Smooth muscle cell (in vitro differentiated cells): ENCODE measurements around the gene NALCN. TPM values are rescaled to one million over a fixed set of nuclear protein-coding genes. Genes with fewer than 3 reads are reported as not detected.

ENCODE experiments used
- DNase-seq: peaks from one replicate; lab custom pipeline; 2025; ENCODE audit not compliant: unreplicated experiment; lab: John Stamatoyannopoulos, UW
- H2AFZ ChIP-seq: fragments of 200-600 bp; sonication (generic); 2 replicates; pipeline ENCODE4 v1.6.0; 2016; ENCODE audit warnings: antibody characterized with exemption, low read depth, mild to moderate bottlenecking
- H3F3A ChIP-seq: fragments of 200-600 bp; sonication (generic); 2 replicates; pipeline ENCODE4 v1.6.0; 2017; ENCODE audit warnings: antibody characterized with exemption, low read depth
- H3K27ac ChIP-seq: fragments of 200-600 bp; sonication (generic); 2 replicates; pipeline ENCODE4 v1.5.1; 2016; ENCODE audit warnings: low read depth, mild to moderate bottlenecking
- H3K27me3 ChIP-seq: fragments of 200-600 bp; sonication (generic); 2 replicates; pipeline ENCODE4 v1.6.1; 2016; ENCODE audit warnings: low read depth, mild to moderate bottlenecking
- H3K36me3 ChIP-seq: fragments of 200-600 bp; sonication (generic); 2 replicates; pipeline ENCODE4 v1.5.1; 2016; ENCODE audit warnings: low read depth
- H3K4me1 ChIP-seq: fragments of 200-600 bp; sonication (generic); 2 replicates; pipeline ENCODE4 v1.5.1; 2016; ENCODE audit warnings: low read depth
- H3K4me2 ChIP-seq: fragments of 200-600 bp; sonication (generic); 2 replicates; pipeline ENCODE4 v1.6.0; 2016; ENCODE audit warnings: mild to moderate bottlenecking
- H3K4me3 ChIP-seq: fragments of 200-600 bp; sonication (generic); 2 replicates; pipeline ENCODE4 v1.5.1; 2016; ENCODE audit warnings: mild to moderate bottlenecking
- H3K79me2 ChIP-seq: fragments of 200-600 bp; sonication (generic); 2 replicates; pipeline ENCODE4 v1.6.0; 2016; ENCODE audit warnings: low read depth, mild to moderate bottlenecking
- H3K9ac ChIP-seq: fragments of 200-600 bp; sonication (generic); 2 replicates; pipeline ENCODE4 v1.6.0; 2016; ENCODE audit warnings: low read depth
- H3K9me3 ChIP-seq: fragments of 200-600 bp; sonication (generic); replicated peaks from 2 replicates; pipeline ENCODE4 v1.5.1; 2016; ENCODE audit warnings: low read depth
- H4K20me1 ChIP-seq: fragments of 200-600 bp; sonication (generic); 2 replicates; pipeline ENCODE4 v1.6.0; 2016; ENCODE audit warnings: low read depth
- CTCF ChIP-seq: fragments of 200-600 bp; sonication (generic); IDR thresholded peaks from 2 replicates; pipeline ENCODE4 v1.5.1; 2017; ENCODE audit warnings: borderline replicate concordance, mild to moderate bottlenecking, antibody characterized with exemption; ENCODE audit not compliant: insufficient read depth, poor library complexity, severe bottlenecking
- WGBS: methylation state at CpG from one replicate; pipeline ENCODE4 v1.1.7; 2016; ENCODE audit warnings: low lambda C conversion rate; 5-methylcytosine and 5-hydroxymethylcytosine counted together
- polyA plus RNA-seq: library from polyadenylated mRNA; unstranded; fragments of >200 nt; fragmentation: Nextera tagmentation; extraction: Ambion mirVana; gene quantifications from 2 replicates; pipeline ENCODE4 v1.2.1, GENCODE V29; 2016
- total RNA-seq: library from RNA; depleted of rRNA; stranded (reverse); fragments of >200 nt; gene quantifications from 2 replicates; pipeline ENCODE4 v1.2.3, GENCODE V29; 2014

The NALCN gene
- total and polyA plus RNA-seq, 2 experiments from 2014 or later: 4.1 to 6.0 TPM

GRCh38 chr13:101248739-101249514, 167.4 kb downstream of the NALCN start:
- Histone ChIP-seq H3K9ac (no peak overlapping the region), H2AFZ (no peak overlapping the region)
- 79% methylated on average over 2 of the region's 2 CpGs for WGBS

GRCh38 chr13:101242720-101243119, 173.6 kb downstream of the NALCN start:
- DNase-seq: no peak
- Histone ChIP-seq H3K4me2 (no peak overlapping the region), H3K9ac (no peak overlapping the region), H3K27ac (no peak overlapping the region), H3K4me1 (no peaks in the 10 kb centered on the region), H3K27me3 (peaks cover 7% of the 10 kb centered on the region), H3K4me3 (no peak overlapping the region), H3K79me2 (no peaks in the 10 kb centered on the region), H4K20me1 (no peaks in the 10 kb centered on the region), H2AFZ (no peak overlapping the region), H3F3A (no peaks in the 10 kb centered on the region), H3K9me3 (no peaks in the 10 kb centered on the region), H3K36me3 (no peaks in the 10 kb centered on the region)
- no peak for TF ChIP-seq CTCF

More at GRCh38 chr13:101248739-101249514, 167.4 kb downstream of the NALCN start:
- Histone ChIP-seq H3K9me3 (no peaks in the 10 kb centered on the region), H3K27me3 (no peaks in the 10 kb centered on the region), H3K79me2 (no peaks in the 10 kb centered on the region), H4K20me1 (no peaks in the 10 kb centered on the region), H3K4me3 (no peak overlapping the region), H3K4me1 (no peaks in the 10 kb centered on the region), H3K4me2 (no peak overlapping the region), H3K27ac (no peak overlapping the region), H3F3A (no peaks in the 10 kb centered on the region), H3K36me3 (no peaks in the 10 kb centered on the region)
- no peak for TF ChIP-seq CTCF
- DNase-seq: no peak

- Histone ChIP-seq H3K4me2 (no peak overlapping the region), H3K9ac (no peak overlapping the region), H4K20me1 (no peaks in the 10 kb centered on the region), H3K27ac (no peak overlapping the region), H3K9me3 (no peaks in the 10 kb centered on the region), H3K79me2 (no peaks in the 10 kb centered on the region), H2AFZ (no peak overlapping the region), H3F3A (no peaks in the 10 kb centered on the region), H3K4me1 (no peaks in the 10 kb centered on the region), H3K27me3 (peaks cover 7% of the 10 kb centered on the region), H3K36me3 (no peaks in the 10 kb centered on the region), H3K4me3 (no peak overlapping the region)
- no peak for DNase-seq
- no peak for TF ChIP-seq CTCF
These were observed 177.8 kb downstream of the NALCN start for GRCh38 chr13:101238555-101238954.
